GM13976 (cell line): ENCODE data around the gene ANKRA2.

Source experiments
- DNase-seq: peaks from one replicate; pipeline ENCODE4 v3.0.0; 2012; ENCODE audit warnings: low spot score
- CTCF ChIP-seq: IDR thresholded peaks from 2 replicates; pipeline ENCODE4 v1.5.1; 2012; ENCODE audit warnings: borderline replicate concordance, mild to moderate bottlenecking; ENCODE audit not compliant: insufficient read depth; ENCODE audit errors: extremely low read depth, missing control alignments, control extremely low read depth
- in situ Hi-C: fragments of 300-500 bp; cut with MboI; formaldehyde crosslinking; loops from one replicate; pipeline ENCODE4 v1.12.0; 2022; ENCODE audit warnings: low sequenced_read_pairs, mixed read lengths, inconsistent platforms; ENCODE audit not compliant: unreplicated experiment

The ANKRA2 gene

GRCh38 chr5:73587923-73588322 lies 22.5 kb upstream of the ANKRA2 start:
- in situ Hi-C loops: loop anchor here (25.0 kb wide), 1 partner anchor 1074 kb away; no protein-coding TSS in a partner anchor
- no peak for DNase-seq
- TF ChIP-seq CTCF: no peak

GRCh38 chr5:73582285-73583145 lies 17.1 kb upstream of the ANKRA2 start:
- in situ Hi-C loops: loop anchor here (25.0 kb wide), 1 partner anchor 1080 kb away; no protein-coding TSS in a partner anchor
- TF ChIP-seq CTCF: no peak

GRCh38 chr5:73565969-73566547 lies 619 bp upstream of the ANKRA2 start:
- no peak for DNase-seq
- TF ChIP-seq CTCF: no peak
- in situ Hi-C loops: no loop called here

More at GRCh38 chr5:73582285-73583145, 17.1 kb upstream of the ANKRA2 start:
- no peak for DNase-seq

- TF ChIP-seq CTCF: no peak
- in situ Hi-C loops: no loop called here
- no peak for DNase-seq
These were observed 764 bp downstream of the ANKRA2 start for GRCh38 chr5:73564675-73565074.

GRCh38 chr5:73564018-73564417 lies 1.4 kb downstream of the ANKRA2 start:
- no peak for DNase-seq
- in situ Hi-C loops: no loop called here
- TF ChIP-seq CTCF: no peak

GRCh38 chr5:73558950-73559349 lies 6.5 kb downstream of the ANKRA2 start:
- in situ Hi-C loops: no loop called here
- no peak for DNase-seq
- no peak for TF ChIP-seq CTCF
